HG03520 (cell line): ENCODE measurements around the gene FITM1.

ENCODE experiments used
- ATAC-seq: cut with Tn5 transposase; IDR thresholded peaks from one replicate; pipeline ENCODE4 v1.9.1; 2021; ENCODE audit warnings: mild to moderate bottlenecking, moderate library complexity; ENCODE audit not compliant: unreplicated experiment

FITM1 gene

GRCh38 chr14:24117179-24117578, 13.3 kb upstream of the FITM1 start:
- ATAC-seq, result no peak

- ATAC-seq, result no peak
Observed at GRCh38 chr14:24119691-24120090, 10.8 kb upstream of the FITM1 start.

GRCh38 chr14:24121210-24121609, 9.2 kb upstream of the FITM1 start:
- ATAC-seq, result no peak

- ATAC-seq, result no peak
Observed at GRCh38 chr14:24122416-24122815, 8.0 kb upstream of the FITM1 start.

GRCh38 chr14:24122898-24123297, 7.6 kb upstream of the FITM1 start:
- no peak for ATAC-seq

- no peak for ATAC-seq
Observed at GRCh38 chr14:24123424-24124417, 6.7 kb upstream of the FITM1 start.

GRCh38 chr14:24126939-24127338, 3.5 kb upstream of the FITM1 start:
- ATAC-seq, result no peak

- no peak for ATAC-seq
Observed at GRCh38 chr14:24127673-24128072, 2.8 kb upstream of the FITM1 start.

- no peak for ATAC-seq
Observed at GRCh38 chr14:24129410-24129998, 955 bp upstream of the FITM1 start.

GRCh38 chr14:24130717-24131548, 474 bp downstream of the FITM1 start:
- no peak for ATAC-seq

- ATAC-seq, result no peak
Observed at GRCh38 chr14:24131549-24131966, 1.1 kb downstream of the FITM1 start.

GRCh38 chr14:24132061-24132685, 1.7 kb downstream of the FITM1 start:
- ATAC-seq, result no peak

GRCh38 chr14:24132976-24133375, 2.5 kb downstream of the FITM1 start:
- ATAC-seq, result no peak

- ATAC-seq, result no peak
Observed at GRCh38 chr14:24133735-24134134, 3.3 kb downstream of the FITM1 start.

GRCh38 chr14:24135584-24135833, 5.0 kb downstream of the FITM1 start:
- ATAC-seq, result no peak

GRCh38 chr14:24135834-24136683, 5.6 kb downstream of the FITM1 start, which contains the start of gene PSME1:
PSME1 (plus strand) TSS chr14:24136194; CDS start chr14:24136263, 69 bp downstream.
- peak; percentile 84 for ATAC-seq

- ATAC-seq, result no peak
Observed at GRCh38 chr14:24136684-24137528, 6.4 kb downstream of the FITM1 start.

GRCh38 chr14:24137529-24138395, 7.3 kb downstream of the FITM1 start:
- ATAC-seq, result no peak
